H1 (cell line): Measurements from ENCODE around the gene ABCA13. TPM values are rescaled to one million over a fixed set of nuclear protein-coding genes. Genes with fewer than 3 reads are reported as not detected.

Source experiments
- CTCF ChIA-PET: fragments of 300-600 bp; sonication (Branson Sonifier 250); formaldehyde crosslinking; loops from one replicate; lab custom pipeline; 2021; ENCODE audit not compliant: partially characterized antibody; lab: Charles Lee
- POLR2A ChIA-PET: fragments of 300-600 bp; sonication (Branson Sonifier 250); formaldehyde crosslinking; loops from one replicate; lab custom pipeline; 2021; ENCODE audit warnings: inconsistent platforms; ENCODE audit not compliant: partially characterized antibody; lab: Charles Lee
- DNase-seq, 2 experiments: peaks; one replicate each; pipeline versions ENCODE4 v3.0.0 to v3.0.0-alpha.2; 2010 to 2022; ENCODE audit warnings: low spot score in 2 of 2, low read depth in 1 of 2, mixed read lengths in 1 of 2
- FAIRE-seq: peaks from 2 replicates; lab custom pipeline; 2011; peaks lifted over from hg19 to GRCh38; lab: Jason Lieb, UNC
- H2AFZ ChIP-seq: 2 replicates; pipeline ENCODE4 v1.8.1; 2012; ENCODE audit warnings: low read length, inconsistent platforms
- H2AK5ac ChIP-seq: 2 replicates; pipeline ENCODE4 v1.6.1; 2013; ENCODE audit warnings: low read depth, low read length
- H2BK120ac ChIP-seq: replicated peaks from 2 replicates; pipeline ENCODE3; 2013; ENCODE audit warnings: low read depth, low read length, inconsistent platforms
- H2BK12ac ChIP-seq: 2 replicates; pipeline ENCODE4 v1.6.1; 2013; ENCODE audit warnings: low read depth, low read length
- H2BK15ac ChIP-seq: 2 replicates; pipeline ENCODE4 v1.6.1; 2013; ENCODE audit warnings: low read length
- H2BK20ac ChIP-seq: 2 replicates; pipeline ENCODE4 v1.6.1; 2013; ENCODE audit warnings: low read length
- H2BK5ac ChIP-seq: 2 replicates; pipeline ENCODE4 v1.6.1; 2013; ENCODE audit warnings: low read depth, low read length
- H3K14ac ChIP-seq: 2 replicates; pipeline ENCODE4 v1.6.1; 2013; ENCODE audit warnings: inconsistent platforms; ENCODE audit not compliant: insufficient read length
- H3K18ac ChIP-seq: 2 replicates; pipeline ENCODE4 v1.6.1; 2013; ENCODE audit warnings: low read length; ENCODE audit errors: extremely low read depth
- H3K23ac ChIP-seq: 2 replicates; pipeline ENCODE4 v1.6.1; 2013; ENCODE audit warnings: inconsistent platforms; ENCODE audit not compliant: insufficient read length
- H3K23me2 ChIP-seq: 2 replicates; pipeline ENCODE4 v1.6.1; 2013; ENCODE audit warnings: low read depth, low read length
- H3K27ac ChIP-seq: 2 replicates; pipeline ENCODE4 v1.6.1; 2011; ENCODE audit warnings: low read depth, low read length, inconsistent platforms
- H3K27me3 ChIP-seq, 4 experiments: replicated peaks in 1 of 4; 1 replicate in 1 of 4; 2 replicates in 3 of 4; pipeline versions ENCODE4 v1.6.1 to v1.8.1; 2011 to 2013; ENCODE audit warnings: low read length in 3 of 4, mild to moderate bottlenecking in 3 of 4, inconsistent platforms in 2 of 4, mixed read lengths in 2 of 4, moderate library complexity in 1 of 4; ENCODE audit not compliant: control insufficient read depth in 3 of 4, insufficient read depth in 3 of 4; ENCODE audit errors: extremely low read depth in 1 of 4
- H3K36me3 ChIP-seq, 4 experiments: 2 replicates each; pipeline versions ENCODE4 v1.6.1 to v1.8.1; 2011 to 2013; ENCODE audit warnings: mild to moderate bottlenecking in 4 of 4, low read length in 3 of 4, moderate library complexity in 2 of 4, control low read depth in 1 of 4, inconsistent platforms in 1 of 4; ENCODE audit not compliant: insufficient read depth in 4 of 4, control insufficient read depth in 2 of 4
- H3K4ac ChIP-seq: replicated peaks from 2 replicates; pipeline ENCODE3; 2013; ENCODE audit warnings: low read length, low read depth, mixed read lengths, inconsistent platforms; ENCODE audit not compliant: insufficient read length
- H3K4me1 ChIP-seq, 4 experiments: replicated peaks in 1 of 4; 1 replicate in 1 of 4; 2 replicates in 3 of 4; pipeline versions ENCODE4 v1.6.1 to v1.8.1; 2011 to 2013; ENCODE audit warnings: low read length in 3 of 4, inconsistent platforms in 2 of 4, mixed read lengths in 1 of 4; ENCODE audit not compliant: insufficient read depth in 4 of 4, control insufficient read depth in 3 of 4
- H3K4me2 ChIP-seq, 2 experiments: 2 replicates each; pipeline versions ENCODE4 v1.6.1 to v1.8.1; 2011 to 2013; ENCODE audit warnings: low read depth in 2 of 2, low read length in 2 of 2, control low read depth in 1 of 2, inconsistent platforms in 1 of 2, mild to moderate bottlenecking in 1 of 2; ENCODE audit not compliant: insufficient read depth in 1 of 2
- H3K4me3 ChIP-seq, 4 experiments: fragments of 200-600, 300-600 bp in 1 of 4; sonication (generic), shearing (Covaris generic), sonication (Bioruptor Twin) in 1 of 4; 2 replicates each; pipeline versions ENCODE4 v1.5.1 to v1.8.1; 2011 to 2016; ENCODE audit warnings: low read length in 4 of 4, low read depth in 3 of 4, control low read depth in 2 of 4, inconsistent platforms in 2 of 4, mild to moderate bottlenecking in 2 of 4, mixed read lengths in 1 of 4, moderate library complexity in 1 of 4; ENCODE audit not compliant: insufficient read depth in 2 of 4; ENCODE audit errors: extremely low read depth in 1 of 4
- H3K56ac ChIP-seq: replicated peaks from 2 replicates; pipeline ENCODE3; 2013; ENCODE audit warnings: low read depth, mild to moderate bottlenecking, mixed read lengths, low read length, inconsistent platforms; ENCODE audit not compliant: insufficient read length
- H3K79me1 ChIP-seq: 2 replicates; pipeline ENCODE4 v1.6.1; 2013; ENCODE audit warnings: low read depth, low read length, control low read depth
- H3K79me2 ChIP-seq, 2 experiments: 2 replicates each; pipeline versions ENCODE4 v1.6.1 to v1.8.1; 2012 to 2013; ENCODE audit warnings: low read length in 2 of 2, mild to moderate bottlenecking in 2 of 2, inconsistent platforms in 1 of 2; ENCODE audit not compliant: insufficient read depth in 2 of 2, control insufficient read depth in 1 of 2
- H3K9ac ChIP-seq, 4 experiments: replicated peaks in 1 of 4; 1 replicate in 1 of 4; 2 replicates in 3 of 4; pipeline versions ENCODE4 v1.6.1 to v1.8.1; 2011 to 2013; ENCODE audit warnings: low read depth in 3 of 4, low read length in 3 of 4, control low read depth in 2 of 4, mild to moderate bottlenecking in 2 of 4, moderate library complexity in 2 of 4, inconsistent platforms in 1 of 4; ENCODE audit errors: extremely low read depth in 1 of 4
- H3K9me3 ChIP-seq, 2 experiments: 2 replicates each; pipeline versions ENCODE4 v1.6.1 to v1.8.1; 2012 to 2013; ENCODE audit warnings: mild to moderate bottlenecking in 2 of 2, moderate library complexity in 2 of 2, control low read depth in 1 of 2, inconsistent platforms in 1 of 2, low read depth in 1 of 2, low read length in 1 of 2, mixed read lengths in 1 of 2; ENCODE audit not compliant: insufficient read depth in 2 of 2
- H4K20me1 ChIP-seq, 2 experiments: replicated peaks in 1 of 2; 2 replicates each; pipeline versions ENCODE3 to v1.8.1; 2011 to 2013; ENCODE audit warnings: inconsistent platforms in 2 of 2, low read length in 2 of 2, mild to moderate bottlenecking in 1 of 2; ENCODE audit not compliant: insufficient read depth in 2 of 2, control insufficient read depth in 1 of 2
- H4K5ac ChIP-seq: 2 replicates; pipeline ENCODE4 v1.6.1; 2013; ENCODE audit warnings: low read length, low read depth, mixed read lengths, inconsistent platforms; ENCODE audit not compliant: insufficient read length
- H4K8ac ChIP-seq: 2 replicates; pipeline ENCODE4 v1.8.0; 2013; ENCODE audit warnings: mild to moderate bottlenecking, moderate library complexity, low read length, inconsistent platforms; ENCODE audit not compliant: insufficient read depth; ENCODE audit errors: extremely low read depth
- H4K91ac ChIP-seq: replicated peaks from 2 replicates; pipeline ENCODE3; 2013; ENCODE audit warnings: low read length, mixed read lengths, inconsistent platforms; ENCODE audit not compliant: insufficient read length
- CEBPB ChIP-seq: IDR thresholded peaks from 2 replicates; pipeline ENCODE4 v1.6.1; 2012; ENCODE audit warnings: low read depth, low read length
- CTCF ChIP-seq, 3 experiments: IDR thresholded peaks; 1 replicate in 2 of 3; 2 replicates in 1 of 3; pipeline versions ENCODE4 v1.5.1 to v1.6.1; 2011; ENCODE audit warnings: low read length in 3 of 3, mild to moderate bottlenecking in 3 of 3, inconsistent platforms in 2 of 3, low read depth in 1 of 3, moderate library complexity in 1 of 3; ENCODE audit not compliant: insufficient read depth in 1 of 3; ENCODE audit errors: control extremely low read depth in 1 of 3
- EP300 ChIP-seq, 2 experiments: IDR thresholded peaks; 1 replicate in 1 of 2; 2 replicates in 1 of 2; pipeline ENCODE4 v1.6.1; 2011 to 2012; ENCODE audit warnings: low read depth in 2 of 2, low read length in 2 of 2, mild to moderate bottlenecking in 2 of 2, borderline replicate concordance in 1 of 2, inconsistent platforms in 1 of 2, moderate library complexity in 1 of 2
- GTF2F1 ChIP-seq: IDR thresholded peaks from 2 replicates; pipeline ENCODE4 v1.6.1; 2012; ENCODE audit warnings: low read depth, low read length, improper control_type of control experiment, borderline replicate concordance
- SAP30 ChIP-seq: fragments of 300-600 bp; sonication (generic); IDR thresholded peaks from 2 replicates; pipeline ENCODE4 v1.7.1; 2012; ENCODE audit warnings: low read length, moderate library complexity, mild to moderate bottlenecking, inconsistent platforms; ENCODE audit not compliant: insufficient read depth, insufficient replicate concordance
- TBP ChIP-seq: IDR thresholded peaks from 2 replicates; pipeline ENCODE4 v1.6.1; 2011; ENCODE audit warnings: low read depth, low read length, improper control_type of control experiment
- WGBS, 2 experiments: shearing (Covaris generic) in 1 of 2; methylation state at CpG; one replicate each; pipeline versions ENCODE4 v1.1.6 to v1.1.7; 2013 to 2015; ENCODE audit warnings: low lambda C conversion rate in 2 of 2, mixed read lengths in 2 of 2, inconsistent platforms in 1 of 2, low coverage in 1 of 2, missing lambda C conversion rate in 1 of 2; ENCODE audit not compliant: insufficient replicate concordance in 2 of 2, insufficient coverage in 1 of 2, insufficient read length in 1 of 2; ENCODE audit errors: extremely low coverage in 1 of 2, missing lambda C conversion rate in 1 of 2; 5-methylcytosine and 5-hydroxymethylcytosine counted together
- polyA plus RNA-seq, 7 experiments: library from polyadenylated mRNA; depleted of rRNA in 3 of 7; stranded (reverse) in 5 of 7; unstranded in 2 of 7; fragments of >200 nt in 5 of 7; fragments of 200-250 nt in 2 of 7; gene quantifications; 1 replicate in 5 of 7; 2 replicates in 1 of 7; 4 replicates in 1 of 7; pipeline versions ENCODE4 v1.2.1 to v1.2.3, GENCODE V29; 2011 to 2013; ENCODE audit warnings: missing spikeins in 2 of 7, mixed read lengths in 2 of 7
- total RNA-seq: library from RNA; stranded (reverse); fragmentation: NEBNext Ultra II Directional; extraction: Animal tissue kit (Norgen Biotek cat#: 25700); gene quantifications from 2 replicates; pipeline ENCODE4 v1.2.1, GENCODE V29; 2021
- TF ChIP-seq, protein P1 (sequence below): IDR thresholded peaks from 2 replicates; pipeline ENCODE4 v1.6.1; 2011; ENCODE audit warnings: low read length, improper control_type of control experiment

ABCA13 gene
- total and polyA plus RNA-seq, 2 of the 8 experiments (the other 6 are each of a cell fraction or from before 2014, with no cell fraction given): 0.07 to 0.09 TPM

GRCh38 chr7:48515171-48515570 lies 343.9 kb downstream of the ABCA13 start:
- no peak overlapping the region for H4K8ac ChIP-seq
- no peak for TF ChIP-seq GTF2F1
- TF ChIP-seq CEBPB: no peak
- no peak for TF ChIP-seq TBP
- no peak for TF ChIP-seq SAP30
- no peak for TF ChIP-seq CTCF (IDR thresholded peaks at IDR 0.05; ENCODE audit: control extremely low read depth in 1 of 3, insufficient read depth in 1 of 3, low read depth in 1 of 3, low read length in 3 of 3)
- TF ChIP-seq, protein P1, sequence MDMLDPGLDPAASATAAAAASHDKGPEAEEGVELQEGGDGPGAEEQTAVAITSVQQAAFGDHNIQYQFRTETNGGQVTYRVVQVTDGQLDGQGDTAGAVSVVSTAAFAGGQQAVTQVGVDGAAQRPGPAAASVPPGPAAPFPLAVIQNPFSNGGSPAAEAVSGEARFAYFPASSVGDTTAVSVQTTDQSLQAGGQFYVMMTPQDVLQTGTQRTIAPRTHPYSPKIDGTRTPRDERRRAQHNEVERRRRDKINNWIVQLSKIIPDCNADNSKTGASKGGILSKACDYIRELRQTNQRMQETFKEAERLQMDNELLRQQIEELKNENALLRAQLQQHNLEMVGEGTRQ: no peak
- TF ChIP-seq EP300 (IDR thresholded peaks at IDR 0.05; ENCODE audit: borderline replicate concordance in 1 of 2, low read depth in 2 of 2, low read length in 2 of 2): no peak

More at GRCh38 chr7:48515171-48515570, 343.9 kb downstream of the ABCA13 start:
- Histone ChIP-seq H2BK20ac (no peak overlapping the region), H3K79me1 (no peaks in the 10 kb centered on the region), H3K9ac (no peak overlapping the region), H3K4ac (no peak overlapping the region), H2BK15ac (no peak overlapping the region), H3K14ac (no peak overlapping the region), H3K23me2 (no peaks in the 10 kb centered on the region), H3K9me3 (no peaks in the 10 kb centered on the region), H3K18ac (no peak overlapping the region), H4K5ac (no peak overlapping the region), H2BK120ac (no peak overlapping the region), H2BK5ac (no peak overlapping the region), H4K20me1 (no peaks in the 10 kb centered on the region), H2BK12ac (no peak overlapping the region), H3K79me2 (no peaks in the 10 kb centered on the region), H3K27ac (no peak overlapping the region), H3K56ac (no peak overlapping the region), H3K4me3 (no peak overlapping the region), H2AK5ac (no peak overlapping the region), H2AFZ (no peak overlapping the region), H3K23ac (no peak overlapping the region), H3K4me1 (peaks cover 0 to 4% (median 0%) of the 10 kb centered on the region in 4 experiments; a peak in 2 of 7 replicates), H3K27me3 (no peaks in the 10 kb centered on the region), H3K4me2 (no peak overlapping the region), H3K36me3 (no peaks in the 10 kb centered on the region), H4K91ac (no peak overlapping the region)
- WGBS, 2 experiments: 98% methylated on average over 3 of the region's 3 CpGs; no CpG with 5 or more reads in 1 of the 2 experiments
- ChIA-PET POLR2A (no interaction called here), CTCF (interaction anchor here (0.6 kb wide), 1 partner anchor 896 kb away, joined by 3 read pairs; no protein-coding TSS in a partner anchor)
- FAIRE-seq: no peak
- DNase-seq: no peak
